WERI-Rb-1 (cell line): ENCODE results near the gene NME9.

Experiments
- DNase-seq: peaks from one replicate; pipeline ENCODE4 v3.0.0-alpha.2; 2020
- H3K27ac ChIP-seq: fragments of 250-450 bp; sonication (Bioruptor Pico); 2 replicates; pipeline ENCODE4 v1.5.1; 2020; ENCODE audit warnings: mild to moderate bottlenecking, moderate library complexity
- H3K27me3 ChIP-seq: fragments of 250-450 bp; sonication (Bioruptor Pico); 2 replicates; pipeline ENCODE4 v1.5.1; 2021; ENCODE audit warnings: mild to moderate bottlenecking, low read depth, moderate library complexity; ENCODE audit not compliant: insufficient read depth, severe bottlenecking
- H3K36me3 ChIP-seq: fragments of 250-450 bp; sonication (Bioruptor Pico); 2 replicates; pipeline ENCODE4 v1.5.1; 2020; ENCODE audit warnings: mild to moderate bottlenecking, moderate library complexity
- H3K4me3 ChIP-seq: 2 replicates; pipeline ENCODE4 v1.5.1; 2011; ENCODE audit warnings: low read depth, mild to moderate bottlenecking, control low read depth, low read length
- H3K9me3 ChIP-seq: fragments of 250-450 bp; sonication (Bioruptor Pico); 2 replicates; pipeline ENCODE4 v1.5.1; 2021; ENCODE audit warnings: mild to moderate bottlenecking, moderate library complexity; ENCODE audit not compliant: severe bottlenecking
- TF ChIP-seq, protein P1 (sequence below): IDR thresholded peaks from 2 replicates; pipeline ENCODE4 v1.5.1; 2011; ENCODE audit warnings: low read depth, mild to moderate bottlenecking, control low read depth, inconsistent platforms, low read length

NME9 gene

DNA sequence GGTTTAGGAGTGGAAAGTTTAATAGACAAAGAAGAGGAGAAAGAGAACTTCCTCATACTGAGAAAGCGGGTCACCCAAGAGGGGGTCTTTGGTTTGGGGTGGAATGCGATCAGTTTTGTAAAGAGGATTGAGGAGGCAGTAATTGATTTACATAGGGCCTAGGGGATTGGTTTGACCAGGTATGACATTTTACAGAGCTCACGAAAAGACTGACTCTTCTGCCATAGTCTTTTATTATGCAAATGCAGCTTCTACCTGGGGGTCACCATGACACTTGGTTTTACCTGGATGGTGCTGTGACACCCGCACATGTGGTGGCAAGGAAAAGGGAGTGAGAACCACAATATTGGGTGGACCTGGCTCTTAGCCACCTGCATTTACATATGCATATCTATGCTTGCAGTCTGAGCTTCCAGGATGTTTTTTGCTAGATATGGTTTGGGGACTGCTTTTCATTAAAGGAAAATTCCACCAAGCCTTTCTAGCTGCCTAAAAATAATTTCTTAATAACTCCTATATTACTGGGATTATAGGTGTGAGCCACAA is 6.9 kb upstream of the NME9 start:
- H3K4me3 ChIP-seq, result no peak overlapping the region
- TF ChIP-seq, protein P1, sequence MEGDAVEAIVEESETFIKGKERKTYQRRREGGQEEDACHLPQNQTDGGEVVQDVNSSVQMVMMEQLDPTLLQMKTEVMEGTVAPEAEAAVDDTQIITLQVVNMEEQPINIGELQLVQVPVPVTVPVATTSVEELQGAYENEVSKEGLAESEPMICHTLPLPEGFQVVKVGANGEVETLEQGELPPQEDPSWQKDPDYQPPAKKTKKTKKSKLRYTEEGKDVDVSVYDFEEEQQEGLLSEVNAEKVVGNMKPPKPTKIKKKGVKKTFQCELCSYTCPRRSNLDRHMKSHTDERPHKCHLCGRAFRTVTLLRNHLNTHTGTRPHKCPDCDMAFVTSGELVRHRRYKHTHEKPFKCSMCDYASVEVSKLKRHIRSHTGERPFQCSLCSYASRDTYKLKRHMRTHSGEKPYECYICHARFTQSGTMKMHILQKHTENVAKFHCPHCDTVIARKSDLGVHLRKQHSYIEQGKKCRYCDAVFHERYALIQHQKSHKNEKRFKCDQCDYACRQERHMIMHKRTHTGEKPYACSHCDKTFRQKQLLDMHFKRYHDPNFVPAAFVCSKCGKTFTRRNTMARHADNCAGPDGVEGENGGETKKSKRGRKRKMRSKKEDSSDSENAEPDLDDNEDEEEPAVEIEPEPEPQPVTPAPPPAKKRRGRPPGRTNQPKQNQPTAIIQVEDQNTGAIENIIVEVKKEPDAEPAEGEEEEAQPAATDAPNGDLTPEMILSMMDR, result no peak
- no peak for DNase-seq
- no peak overlapping the region for H3K27ac ChIP-seq
- H3K27me3 ChIP-seq, result no peaks in the 10 kb centered on the region
- H3K9me3 ChIP-seq, result no peaks in the 10 kb centered on the region
- no peaks in the 10 kb centered on the region for H3K36me3 ChIP-seq

DNA sequence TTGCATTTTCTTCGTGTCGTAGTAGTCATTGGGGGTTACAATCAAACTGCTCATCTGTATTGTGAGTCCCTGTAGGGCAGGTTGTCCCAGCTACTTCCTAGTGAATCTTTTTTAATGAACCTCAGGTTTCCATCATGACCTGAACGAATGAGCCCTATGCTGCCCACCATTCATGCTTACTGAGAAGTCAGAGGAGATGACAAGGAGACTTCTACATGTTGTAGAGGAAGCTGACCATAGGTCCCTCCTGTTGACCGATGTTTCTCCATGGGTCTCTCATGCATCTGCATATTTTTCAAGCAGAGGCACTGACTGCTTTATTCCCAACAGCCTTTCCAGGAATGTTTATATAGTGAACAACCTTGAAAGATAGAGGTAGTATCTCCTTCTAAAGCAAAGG is 5.0 kb upstream of the NME9 start:
- no peak for DNase-seq
- TF ChIP-seq, protein P1, result no peak

DNA sequence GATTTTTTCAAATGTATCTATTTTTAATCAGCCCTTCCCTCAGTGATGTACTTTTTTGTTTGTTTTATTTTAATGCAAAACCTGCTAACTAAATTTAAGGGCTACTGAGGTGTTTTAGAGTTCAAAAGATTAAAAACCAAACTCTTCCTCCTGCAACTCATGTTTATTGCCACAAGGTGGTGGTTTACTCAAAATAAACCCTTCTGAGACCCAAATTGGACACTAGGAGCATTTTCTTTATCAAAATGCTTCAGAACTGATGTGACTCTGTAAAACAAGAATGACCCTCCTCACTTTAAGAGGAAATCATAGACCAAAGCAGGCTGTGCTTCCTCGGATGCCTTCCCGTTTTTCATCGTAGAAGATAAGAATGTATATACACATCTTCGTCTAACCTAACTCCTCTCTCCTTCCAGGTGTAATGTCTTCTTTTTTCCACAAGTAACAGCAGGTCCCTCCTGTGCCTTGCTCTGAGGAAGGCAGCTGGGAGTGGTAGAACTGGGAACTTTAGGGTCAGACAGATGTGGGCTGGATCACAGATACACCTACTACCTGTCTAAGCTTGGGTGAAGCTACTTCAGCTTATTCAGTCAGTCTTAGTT is 2.9 kb upstream of the NME9 start:
- Histone ChIP-seq H3K36me3 (no peaks in the 10 kb centered on the region), H3K4me3 (no peak overlapping the region), H3K27ac (no peak overlapping the region), H3K27me3 (no peaks in the 10 kb centered on the region), H3K9me3 (no peaks in the 10 kb centered on the region)
- TF ChIP-seq, protein P1, result peak; percentile 43
- DNase-seq, result no peak

More for the DNA sequence above, 5.0 kb upstream of the NME9 start:
- H3K36me3 ChIP-seq, result no peaks in the 10 kb centered on the region
- no peaks in the 10 kb centered on the region for H3K9me3 ChIP-seq
- no peak overlapping the region for H3K4me3 ChIP-seq
- no peak overlapping the region for H3K27ac ChIP-seq
- no peaks in the 10 kb centered on the region for H3K27me3 ChIP-seq

DNA sequence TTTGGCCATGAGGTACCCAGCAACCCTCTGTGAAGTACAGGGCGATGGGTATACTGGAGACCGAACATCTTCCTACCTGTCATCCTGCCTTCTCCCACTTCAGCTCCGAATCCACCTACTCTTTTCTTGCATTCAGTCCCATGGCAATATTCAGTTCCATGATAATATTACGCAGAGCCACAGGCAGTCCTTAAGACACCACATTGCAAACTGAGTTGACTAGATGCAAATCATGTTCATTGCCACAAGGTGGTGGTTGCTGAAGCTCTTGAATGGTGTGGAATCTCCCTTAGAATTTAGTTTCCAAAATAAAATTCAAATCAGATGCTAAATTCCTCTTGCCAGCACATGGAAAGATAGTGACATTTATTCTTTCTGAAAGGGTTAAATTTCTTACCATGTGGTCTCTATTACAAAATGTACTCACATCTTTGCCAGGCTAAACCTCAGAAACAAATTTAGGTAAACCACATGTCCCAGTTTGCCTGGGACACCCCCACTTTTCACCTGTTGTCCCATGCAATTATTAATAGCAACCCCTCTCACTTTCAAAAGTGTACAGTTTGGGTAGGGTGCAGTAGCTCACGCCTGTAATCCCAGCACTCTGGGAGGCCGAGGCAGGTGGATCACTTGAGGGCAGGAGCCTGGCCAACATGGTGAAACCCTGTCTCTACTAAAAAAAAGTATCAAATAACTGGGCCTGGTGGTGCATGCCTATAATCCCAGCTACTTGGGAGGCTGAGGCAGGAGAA is 1.7 kb upstream of the NME9 start:
- TF ChIP-seq, protein P1, result no peak
- Histone ChIP-seq H3K9me3 (no peaks in the 10 kb centered on the region), H3K4me3 (no peak overlapping the region), H3K27ac (no peak overlapping the region), H3K36me3 (no peaks in the 10 kb centered on the region), H3K27me3 (no peaks in the 10 kb centered on the region)
- DNase-seq, result no peak

DNA sequence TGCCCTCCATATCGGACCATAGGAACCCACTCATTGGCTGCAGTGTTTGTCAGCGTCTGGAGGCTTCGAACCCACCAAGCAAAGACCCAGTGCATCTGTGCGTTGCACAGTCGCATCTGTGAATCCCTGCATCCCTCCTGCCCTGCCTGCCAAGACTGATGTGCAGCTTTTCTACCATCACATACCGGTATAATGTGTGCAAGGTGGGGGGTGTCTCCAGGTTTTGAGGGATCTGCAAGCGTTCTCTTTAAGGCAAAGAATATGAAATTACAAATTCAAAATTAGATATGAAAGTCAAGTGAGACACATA is 288 bp upstream of the NME9 start:
- Histone ChIP-seq H3K36me3 (no peaks in the 10 kb centered on the region), H3K4me3 (peak overlapping the region; percentile 94), H3K27me3 (no peaks in the 10 kb centered on the region), H3K9me3 (no peaks in the 10 kb centered on the region), H3K27ac (no peak overlapping the region)
- no peak for DNase-seq
- TF ChIP-seq, protein P1, result no peak
